ENCODE measurements around the gene LIAS. TPM values are rescaled to one million over a fixed set of nuclear protein-coding genes. Genes with fewer than 3 reads are reported as not detected.

Gene LIAS
- total RNA-seq, 1 experiment from 2014 or later: 23.1 TPM

DNA sequence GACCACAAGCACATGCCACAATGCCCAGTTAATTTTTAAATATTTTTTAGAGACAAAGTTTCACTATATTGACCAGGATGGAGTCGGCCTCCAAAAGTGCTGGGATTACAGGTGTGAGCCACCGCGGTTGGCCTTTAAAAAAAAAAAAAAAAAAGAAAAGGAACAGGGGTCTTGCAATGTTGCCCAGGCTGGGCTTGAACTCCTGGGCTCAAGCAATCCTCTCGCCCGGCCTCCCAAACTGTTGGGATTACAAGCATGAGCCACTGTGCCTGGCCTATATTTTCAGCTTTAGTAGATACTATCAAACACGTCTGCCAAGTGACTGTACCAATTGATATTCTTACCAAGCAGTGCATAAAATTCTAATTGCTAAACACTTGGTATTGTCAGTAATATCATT lies 59.6 kb downstream of the LIAS start (continued):
- TF ChIP-seq, protein P1, sequence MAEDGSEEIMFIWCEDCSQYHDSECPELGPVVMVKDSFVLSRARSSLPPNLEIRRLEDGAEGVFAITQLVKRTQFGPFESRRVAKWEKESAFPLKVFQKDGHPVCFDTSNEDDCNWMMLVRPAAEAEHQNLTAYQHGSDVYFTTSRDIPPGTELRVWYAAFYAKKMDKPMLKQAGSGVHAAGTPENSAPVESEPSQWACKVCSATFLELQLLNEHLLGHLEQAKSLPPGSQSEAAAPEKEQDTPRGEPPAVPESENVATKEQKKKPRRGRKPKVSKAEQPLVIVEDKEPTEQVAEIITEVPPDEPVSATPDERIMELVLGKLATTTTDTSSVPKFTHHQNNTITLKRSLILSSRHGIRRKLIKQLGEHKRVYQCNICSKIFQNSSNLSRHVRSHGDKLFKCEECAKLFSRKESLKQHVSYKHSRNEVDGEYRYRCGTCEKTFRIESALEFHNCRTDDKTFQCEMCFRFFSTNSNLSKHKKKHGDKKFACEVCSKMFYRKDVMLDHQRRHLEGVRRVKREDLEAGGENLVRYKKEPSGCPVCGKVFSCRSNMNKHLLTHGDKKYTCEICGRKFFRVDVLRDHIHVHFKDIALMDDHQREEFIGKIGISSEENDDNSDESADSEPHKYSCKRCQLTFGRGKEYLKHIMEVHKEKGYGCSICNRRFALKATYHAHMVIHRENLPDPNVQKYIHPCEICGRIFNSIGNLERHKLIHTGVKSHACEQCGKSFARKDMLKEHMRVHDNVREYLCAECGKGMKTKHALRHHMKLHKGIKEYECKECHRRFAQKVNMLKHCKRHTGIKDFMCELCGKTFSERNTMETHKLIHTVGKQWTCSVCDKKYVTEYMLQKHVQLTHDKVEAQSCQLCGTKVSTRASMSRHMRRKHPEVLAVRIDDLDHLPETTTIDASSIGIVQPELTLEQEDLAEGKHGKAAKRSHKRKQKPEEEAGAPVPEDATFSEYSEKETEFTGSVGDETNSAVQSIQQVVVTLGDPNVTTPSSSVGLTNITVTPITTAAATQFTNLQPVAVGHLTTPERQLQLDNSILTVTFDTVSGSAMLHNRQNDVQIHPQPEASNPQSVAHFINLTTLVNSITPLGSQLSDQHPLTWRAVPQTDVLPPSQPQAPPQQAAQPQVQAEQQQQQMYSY (CRISPR knock-in tag; IDR thresholded peaks at IDR 0.05): no peak
- TF ChIP-seq CREB1 (CRISPR knock-in tag; IDR thresholded peaks at IDR 0.05): no peak
- no peak for TF ChIP-seq FOXJ3 (CRISPR knock-in tag; IDR thresholded peaks at IDR 0.05; ENCODE audit: borderline replicate concordance)
- TF ChIP-seq, protein P2, sequence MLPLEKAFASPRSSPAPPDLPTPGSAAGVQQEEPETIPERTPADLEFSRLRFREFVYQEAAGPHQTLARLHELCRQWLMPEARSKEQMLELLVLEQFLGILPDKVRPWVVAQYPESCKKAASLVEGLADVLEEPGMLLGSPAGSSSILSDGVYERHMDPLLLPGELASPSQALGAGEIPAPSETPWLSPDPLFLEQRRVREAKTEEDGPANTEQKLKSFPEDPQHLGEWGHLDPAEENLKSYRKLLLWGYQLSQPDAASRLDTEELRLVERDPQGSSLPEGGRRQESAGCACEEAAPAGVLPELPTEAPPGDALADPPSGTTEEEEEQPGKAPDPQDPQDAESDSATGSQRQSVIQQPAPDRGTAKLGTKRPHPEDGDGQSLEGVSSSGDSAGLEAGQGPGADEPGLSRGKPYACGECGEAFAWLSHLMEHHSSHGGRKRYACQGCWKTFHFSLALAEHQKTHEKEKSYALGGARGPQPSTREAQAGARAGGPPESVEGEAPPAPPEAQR (CRISPR knock-in tag; IDR thresholded peaks at IDR 0.05): no peak
- TF ChIP-seq, protein P3, sequence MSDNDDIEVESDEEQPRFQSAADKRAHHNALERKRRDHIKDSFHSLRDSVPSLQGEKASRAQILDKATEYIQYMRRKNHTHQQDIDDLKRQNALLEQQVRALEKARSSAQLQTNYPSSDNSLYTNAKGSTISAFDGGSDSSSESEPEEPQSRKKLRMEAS (CRISPR knock-in tag; IDR thresholded peaks at IDR 0.05): no peak
- no peak for TF ChIP-seq TCF7 (CRISPR knock-in tag; IDR thresholded peaks at IDR 0.05; ENCODE audit: low read depth)
- no peak for TF ChIP-seq NR3C1 (CRISPR knock-in tag; conservative IDR thresholded peaks at IDR 0.05; ENCODE audit: low read depth)

DNA sequence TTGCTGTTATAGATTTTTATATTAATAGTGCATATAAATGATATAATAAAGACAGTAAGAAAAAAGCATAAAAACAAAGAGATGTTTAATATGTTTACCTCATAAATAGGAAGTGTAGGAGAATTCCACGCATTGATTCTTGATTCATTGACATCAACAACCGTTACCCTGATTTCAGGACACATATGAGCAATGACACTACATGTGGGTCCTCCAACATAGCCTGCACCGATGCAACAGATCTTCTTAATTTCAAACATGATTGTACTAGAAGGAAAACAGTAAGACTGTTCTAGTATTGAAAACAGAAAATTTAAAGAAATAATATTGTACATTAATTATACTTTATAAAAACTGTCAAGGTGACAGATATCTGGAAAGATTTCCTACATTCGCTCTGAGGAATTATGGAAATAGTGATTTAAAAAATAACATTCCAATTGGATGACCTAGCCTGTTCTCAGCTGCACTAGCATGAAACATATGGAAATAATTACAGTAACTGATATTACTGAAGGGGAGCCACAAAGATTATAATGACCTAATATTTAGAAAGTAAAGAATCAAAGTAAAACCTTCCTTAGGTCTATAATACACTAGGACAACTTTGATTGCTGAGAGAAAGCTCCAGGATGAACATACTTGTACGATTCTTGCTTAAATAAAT lies 62.5 kb downstream of the LIAS start:
- TF ChIP-seq ATF1 (CRISPR knock-in tag; IDR thresholded peaks at IDR 0.05): no peak
- TF ChIP-seq ZNF121 (CRISPR knock-in tag; IDR thresholded peaks at IDR 0.05): no peak
- TF ChIP-seq, protein P2 (CRISPR knock-in tag; IDR thresholded peaks at IDR 0.05): no peak
- TF ChIP-seq MYBL2 (CRISPR knock-in tag; IDR thresholded peaks at IDR 0.05): no peak
- TF ChIP-seq, protein P4, sequence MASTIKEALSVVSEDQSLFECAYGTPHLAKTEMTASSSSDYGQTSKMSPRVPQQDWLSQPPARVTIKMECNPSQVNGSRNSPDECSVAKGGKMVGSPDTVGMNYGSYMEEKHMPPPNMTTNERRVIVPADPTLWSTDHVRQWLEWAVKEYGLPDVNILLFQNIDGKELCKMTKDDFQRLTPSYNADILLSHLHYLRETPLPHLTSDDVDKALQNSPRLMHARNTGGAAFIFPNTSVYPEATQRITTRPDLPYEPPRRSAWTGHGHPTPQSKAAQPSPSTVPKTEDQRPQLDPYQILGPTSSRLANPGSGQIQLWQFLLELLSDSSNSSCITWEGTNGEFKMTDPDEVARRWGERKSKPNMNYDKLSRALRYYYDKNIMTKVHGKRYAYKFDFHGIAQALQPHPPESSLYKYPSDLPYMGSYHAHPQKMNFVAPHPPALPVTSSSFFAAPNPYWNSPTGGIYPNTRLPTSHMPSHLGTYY (CRISPR knock-in tag; IDR thresholded peaks at IDR 0.05): no peak
- TF ChIP-seq, protein P5, sequence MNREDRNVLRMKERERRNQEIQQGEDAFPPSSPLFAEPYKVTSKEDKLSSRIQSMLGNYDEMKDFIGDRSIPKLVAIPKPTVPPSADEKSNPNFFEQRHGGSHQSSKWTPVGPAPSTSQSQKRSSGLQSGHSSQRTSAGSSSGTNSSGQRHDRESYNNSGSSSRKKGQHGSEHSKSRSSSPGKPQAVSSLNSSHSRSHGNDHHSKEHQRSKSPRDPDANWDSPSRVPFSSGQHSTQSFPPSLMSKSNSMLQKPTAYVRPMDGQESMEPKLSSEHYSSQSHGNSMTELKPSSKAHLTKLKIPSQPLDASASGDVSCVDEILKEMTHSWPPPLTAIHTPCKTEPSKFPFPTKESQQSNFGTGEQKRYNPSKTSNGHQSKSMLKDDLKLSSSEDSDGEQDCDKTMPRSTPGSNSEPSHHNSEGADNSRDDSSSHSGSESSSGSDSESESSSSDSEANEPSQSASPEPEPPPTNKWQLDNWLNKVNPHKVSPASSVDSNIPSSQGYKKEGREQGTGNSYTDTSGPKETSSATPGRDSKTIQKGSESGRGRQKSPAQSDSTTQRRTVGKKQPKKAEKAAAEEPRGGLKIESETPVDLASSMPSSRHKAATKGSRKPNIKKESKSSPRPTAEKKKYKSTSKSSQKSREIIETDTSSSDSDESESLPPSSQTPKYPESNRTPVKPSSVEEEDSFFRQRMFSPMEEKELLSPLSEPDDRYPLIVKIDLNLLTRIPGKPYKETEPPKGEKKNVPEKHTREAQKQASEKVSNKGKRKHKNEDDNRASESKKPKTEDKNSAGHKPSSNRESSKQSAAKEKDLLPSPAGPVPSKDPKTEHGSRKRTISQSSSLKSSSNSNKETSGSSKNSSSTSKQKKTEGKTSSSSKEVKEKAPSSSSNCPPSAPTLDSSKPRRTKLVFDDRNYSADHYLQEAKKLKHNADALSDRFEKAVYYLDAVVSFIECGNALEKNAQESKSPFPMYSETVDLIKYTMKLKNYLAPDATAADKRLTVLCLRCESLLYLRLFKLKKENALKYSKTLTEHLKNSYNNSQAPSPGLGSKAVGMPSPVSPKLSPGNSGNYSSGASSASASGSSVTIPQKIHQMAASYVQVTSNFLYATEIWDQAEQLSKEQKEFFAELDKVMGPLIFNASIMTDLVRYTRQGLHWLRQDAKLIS (CRISPR knock-in tag; IDR thresholded peaks at IDR 0.05; ENCODE audit: borderline replicate concordance): no peak
- TF ChIP-seq NR3C1 (CRISPR knock-in tag; conservative IDR thresholded peaks at IDR 0.05; ENCODE audit: low read depth): no peak
- no peak for TF ChIP-seq ZNF396 (CRISPR knock-in tag; IDR thresholded peaks at IDR 0.05; ENCODE audit: borderline replicate concordance)
- TF ChIP-seq GABPB1 (CRISPR knock-in tag; IDR thresholded peaks at IDR 0.05): no peak
- no peak for TF ChIP-seq FOXJ3 (CRISPR knock-in tag; IDR thresholded peaks at IDR 0.05; ENCODE audit: borderline replicate concordance)
- Mint-ChIP-seq H3K27ac (no peak overlapping the region; the same call in 1 of the 2 replicates), H3K4me1 (peaks cover 10% of the 10 kb centered on the region), H3K9me3 (no peaks in the 10 kb centered on the region), H3K36me3 (peaks cover 25% of the 10 kb centered on the region), H3K4me3 (no peak overlapping the region), H3K27me3 (ENCODE audit: low read depth) (no peaks in the 10 kb centered on the region)
- ChIA-PET CTCF (no interaction called here), POLR2A (no interaction called here)
- DNase-seq (ENCODE audit: low spot score): no peak
- no peak for ATAC-seq
